Epithelial cell of esophagus (primary cell): Measurements from ENCODE around the gene ITPR1.
A peak's percentile ranks its signal among the peaks of the same experiment; 100 is the strongest.

Source experiments
- DNase-seq: peaks from one replicate; pipeline ENCODE4 v3.0.0; 2010; ENCODE audit warnings: low read depth
- H3K4me3 ChIP-seq: 2 replicates; pipeline ENCODE4 v1.5.1; 2011; ENCODE audit warnings: mild to moderate bottlenecking, low read length, control low read depth
- CTCF ChIP-seq: IDR thresholded peaks from 2 replicates; pipeline ENCODE4 v1.5.1; 2011; ENCODE audit warnings: low read depth, mild to moderate bottlenecking, low read length, control low read depth, inconsistent platforms; ENCODE audit not compliant: insufficient read depth; ENCODE audit errors: missing control alignments

The ITPR1 gene

GRCh38 chr3:4716266-4716665 is 223.1 kb downstream of the ITPR1 start:
- no peak overlapping the region for H3K4me3 ChIP-seq
- DNase-seq = no peak
- no peak for TF ChIP-seq CTCF

- TF ChIP-seq CTCF = no peak
- H3K4me3 ChIP-seq = no peak overlapping the region
- no peak for DNase-seq
These were observed 223.7 kb downstream of the ITPR1 start for GRCh38 chr3:4716706-4717362.

- no peak for TF ChIP-seq CTCF
- H3K4me3 ChIP-seq = no peak overlapping the region
- DNase-seq = no peak
These were observed 224.2 kb downstream of the ITPR1 start for GRCh38 chr3:4717363-4717740.

GRCh38 chr3:4718179-4718736 is 225.1 kb downstream of the ITPR1 start:
- no peak for TF ChIP-seq CTCF
- DNase-seq = no peak
- H3K4me3 ChIP-seq = no peak overlapping the region

- no peak for DNase-seq
- no peak for TF ChIP-seq CTCF
- H3K4me3 ChIP-seq = no peak overlapping the region
These were observed 225.9 kb downstream of the ITPR1 start for GRCh38 chr3:4719046-4719501.

- H3K4me3 ChIP-seq = no peak overlapping the region
- TF ChIP-seq CTCF = peak; percentile 46
- DNase-seq = peak; percentile 72
These were observed 227.3 kb downstream of the ITPR1 start for GRCh38 chr3:4720316-4721075.
